K562 (cell line): ENCODE measurements around the gene SORT1. TPM values are rescaled to one million over a fixed set of nuclear protein-coding genes. Genes with fewer than 3 reads are reported as not detected.

ENCODE experiments used
- CBX2 ChIP-seq: fragments of 200-600 bp; sonication (generic); IDR thresholded peaks from one replicate; pipeline ENCODE4 v1.6.1; 2012; ENCODE audit warnings: mild to moderate bottlenecking, low read length, inconsistent platforms; ENCODE audit not compliant: insufficient read depth, poor library complexity, severe bottlenecking
- DPF2 ChIP-seq: fragments of 450-650 bp; IDR thresholded peaks from 2 replicates; pipeline ENCODE4 v1.6.1; 2016
- HIVEP1 ChIP-seq: fragments of 250-450 bp; sonication (Bioruptor Pico); IDR thresholded peaks from 2 replicates; pipeline ENCODE4 v1.4.0; 2020; ENCODE audit warnings: mild to moderate bottlenecking
- HMBOX1 ChIP-seq: sonication (generic); IDR thresholded peaks from 2 replicates; pipeline ENCODE4 v1.6.1; 2016
- HNRNPL ChIP-seq: fragments of 200-400 bp; formaldehyde crosslinking; IDR thresholded peaks from 2 replicates; pipeline ENCODE4 v1.6.1; 2017; ENCODE audit warnings: low read depth, mild to moderate bottlenecking, low read length
- KDM2B ChIP-seq: fragments of 250-450 bp; sonication (Bioruptor Pico); IDR thresholded peaks from 2 replicates; pipeline ENCODE4 v1.8.0; 2021; ENCODE audit warnings: mild to moderate bottlenecking, moderate library complexity
- MAFG ChIP-seq: fragments of 450-650 bp; conservative IDR thresholded peaks from 2 replicates; pipeline ENCODE4 v1.6.1; 2016; ENCODE audit warnings: missing genetic modification characterization, missing compliant biosample characterization
- MED1 ChIP-seq: sonication (generic); formaldehyde crosslinking; IDR thresholded peaks from 2 replicates; pipeline ENCODE4 v1.8.1; 2023; ENCODE audit warnings: missing genetic modification reagents, borderline replicate concordance
- NR2C2 ChIP-seq, 2 experiments: fragments of 200-800 bp in 1 of 2; sonication (Bioruptor generic) in 1 of 2; sonication (generic) in 1 of 2; formaldehyde crosslinking in 1 of 2; IDR thresholded peaks; 2 replicates each; pipeline versions ENCODE4 v1.6.1 to v1.8.0; 2016 to 2022; ENCODE audit warnings: mild to moderate bottlenecking in 1 of 2, missing compliant biosample characterization in 1 of 2, missing genetic modification characterization in 1 of 2, missing genetic modification reagents in 1 of 2
- PHTF2 ChIP-seq: fragments of 250-450 bp; sonication (Bioruptor Pico); IDR thresholded peaks from 2 replicates; pipeline ENCODE4 v1.5.0; 2021; ENCODE audit warnings: mild to moderate bottlenecking
- PPARD ChIP-seq: fragments of 250-450 bp; sonication (Bioruptor Pico); IDR thresholded peaks from 2 replicates; pipeline ENCODE4 v1.8.0; 2022; ENCODE audit warnings: inconsistent platforms, mild to moderate bottlenecking, moderate library complexity
- RBM22 ChIP-seq: fragments of 200-400 bp; formaldehyde crosslinking; IDR thresholded peaks from 2 replicates; pipeline ENCODE4 v1.6.1; 2018; ENCODE audit warnings: low read length, low read depth; ENCODE audit not compliant: poor library complexity, severe bottlenecking
- SMAD4 ChIP-seq: fragments of 250-450 bp; sonication (Bioruptor Pico); conservative IDR thresholded peaks from 2 replicates; pipeline ENCODE4 v1.8.0; 2021; ENCODE audit warnings: inconsistent platforms, mild to moderate bottlenecking, moderate library complexity
- SREBF1 ChIP-seq: fragments of 150-350 bp; IDR thresholded peaks from 2 replicates; pipeline ENCODE4 v1.6.1; 2014; ENCODE audit warnings: antibody characterized with exemption, low read depth, low read length, borderline replicate concordance
- SRSF7 ChIP-seq: fragments of 200-400 bp; formaldehyde crosslinking; optimal IDR thresholded peaks from 2 replicates; pipeline ENCODE3; 2017; ENCODE audit warnings: mild to moderate bottlenecking, low read depth, low read length
- ZBTB7A ChIP-seq: IDR thresholded peaks from 2 replicates; pipeline ENCODE4 v1.6.1; 2011; ENCODE audit warnings: low read depth, mild to moderate bottlenecking, low read length, moderate library complexity, borderline replicate concordance; ENCODE audit not compliant: control insufficient read depth
- ZFPM2 ChIP-seq: fragments of 250-450 bp; sonication (Bioruptor Pico); IDR thresholded peaks from 2 replicates; pipeline ENCODE4 v1.5.1; 2022; ENCODE audit warnings: mild to moderate bottlenecking
- ZNF407 ChIP-seq: fragments of 450-650 bp; IDR thresholded peaks from 2 replicates; pipeline ENCODE4 v1.6.1; 2016; ENCODE audit warnings: low read depth
- ZNF75A ChIP-seq: fragments of 450-650 bp; formaldehyde crosslinking; IDR thresholded peaks from 2 replicates; pipeline ENCODE4 v1.4.0; 2020; ENCODE audit warnings: mild to moderate bottlenecking
- polyA plus RNA-seq, 8 experiments: library from polyadenylated mRNA; depleted of rRNA in 4 of 8; stranded (reverse) in 5 of 8; unstranded in 3 of 8; fragments of >200 nt; fragmentation: Nextera tagmentation in 2 of 8; fragmentation: Illumina TruSeq in 1 of 8; extraction: Ambion mirVana in 2 of 8; extraction: Trizol in 1 of 8; gene quantifications; 2 replicates each; pipeline versions ENCODE4 v1.2.1 to v1.2.3, GENCODE V29; 2011 to 2014; ENCODE audit warnings: inconsistent platforms in 1 of 8, missing spikeins in 1 of 8
- total RNA-seq, 7 experiments: library from RNA; depleted of rRNA in 6 of 7; stranded (reverse); fragments of >200 nt in 6 of 7; fragmentation: Illumina TruSeq in 2 of 7; extraction: Trizol in 2 of 7; gene quantifications; 2 replicates each; pipeline versions ENCODE4 v1.2.1 to v1.2.3, GENCODE V29; 2011 to 2021; ENCODE audit warnings: low replicate concordance in 1 of 7

SORT1 gene
- total and polyA plus RNA-seq, 9 of the 15 experiments (the other 6 are each of a cell fraction or from before 2014, with no cell fraction given) = 27.4 to 112 (median 65.0) TPM

- TF ChIP-seq ZNF407 (no peak), MAFG (tag) (peak; percentile 82; the same call in 1 of the 2 replicates), ZFPM2 (CRISPR knock-in tag) (peak; percentile 72; the same call in 1 of the 2 replicates), NR2C2 (CRISPR knock-in tag; IDR thresholded peaks at IDR 0.05) (no peak), NR2C2 (tag; IDR thresholded peaks at IDR 0.05) (no peak), HMBOX1 (peak; percentile 41; the same call in 1 of the 2 replicates), ZNF75A (CRISPR knock-in tag) (0 out of 2 replicates have a peak, but pooled peaks have one; percentile 26), PHTF2 (CRISPR knock-in tag) (no peak), MED1 (CRISPR knock-in tag) (no peak), PPARD (no peak), CBX2 (no peak), SRSF7 (no peak), RBM22 (peak; percentile 78), ZBTB7A (no peak), SREBF1 (no peak), SMAD4 (CRISPR knock-in tag) (0 out of 2 replicates have a peak, but pooled peaks have one; percentile 51), HIVEP1 (CRISPR knock-in tag) (no peak), DPF2 (peak; percentile 51; the same call in 1 of the 2 replicates), KDM2B (CRISPR knock-in tag) (peak; percentile 58; the same call in 1 of the 2 replicates), HNRNPL (peak; percentile 45; the same call in 1 of the 2 replicates)
These were observed 27.9 kb upstream of the SORT1 start (continued) for GRCh38 chr1:109425391-109426280.
